ENCODE results near the gene SLC16A4.

DNA sequence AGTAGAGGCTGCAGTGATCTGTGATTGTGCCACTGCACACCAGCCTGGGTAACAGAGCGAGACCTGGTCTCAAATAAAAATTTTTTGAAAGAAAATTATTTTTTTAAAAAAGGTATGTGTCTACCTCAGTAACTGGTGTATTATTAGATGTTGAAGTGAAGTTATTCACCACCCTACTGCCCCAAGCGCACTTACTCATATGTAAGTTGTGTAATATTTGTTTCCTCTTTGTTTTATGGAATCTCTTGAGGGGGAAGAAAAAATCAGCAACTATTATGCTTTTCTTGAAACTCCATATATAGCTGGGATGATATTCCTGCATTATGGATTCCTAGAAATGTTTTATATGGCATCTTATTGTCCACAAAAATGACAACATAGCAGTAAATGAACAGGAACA lies 30.4 kb downstream of the SLC16A4 start:
- TF ChIP-seq GATA2 (IDR thresholded peaks at IDR 0.05; ENCODE audit: low read depth, low read length) (no peak), GATA3 (IDR thresholded peaks at IDR 0.05; ENCODE audit: low read depth, low read length) (no peak)

All from SH-SY5Y (cell line).